B cell (primary cell): ENCODE data around the gene TTYH3.

Source experiments
- CTCF ChIP-seq: fragments of 200-600 bp; IDR thresholded peaks from one replicate; pipeline ENCODE4 v1.8.0; 2022; ENCODE audit warnings: antibody characterized with exemption, mild to moderate bottlenecking
- EZH2 ChIP-seq: IDR thresholded peaks from 2 replicates; pipeline ENCODE4 v1.6.1; 2012; ENCODE audit warnings: borderline replicate concordance, low read depth, mild to moderate bottlenecking, moderate library complexity, low read length; ENCODE audit not compliant: insufficient read depth, poor library complexity, severe bottlenecking

- TF ChIP-seq CTCF (no peak), EZH2 (no peak)
These were observed 20.9 kb downstream of the TTYH3 start for GRCh38 chr7:2652736-2653060.
